SW480 (cell line): ENCODE results near the gene GPR157.
A peak's percentile ranks its signal among the peaks of the same experiment; 100 is the strongest.

ENCODE experiments used
- DNase-seq: peaks from one replicate; pipeline ENCODE4 v3.0.0-alpha.2; 2016; ENCODE audit warnings: low spot score

The GPR157 gene

GRCh38 chr1:9087411-9088125, 41.3 kb downstream of the GPR157 start:
- no peak for DNase-seq

GRCh38 chr1:9086796-9087195, 42.1 kb downstream of the GPR157 start:
- DNase-seq: no peak

- no peak for DNase-seq
Measured at GRCh38 chr1:9086045-9086444, 42.9 kb downstream of the GPR157 start.

GRCh38 chr1:9085306-9085940, 43.5 kb downstream of the GPR157 start:
- DNase-seq: no peak

- DNase-seq: no peak
Measured at GRCh38 chr1:9084906-9085305, 44.0 kb downstream of the GPR157 start.

GRCh38 chr1:9081473-9081872, 47.4 kb downstream of the GPR157 start:
- no peak for DNase-seq

- no peak for DNase-seq
Measured at GRCh38 chr1:9080705-9081291, 48.1 kb downstream of the GPR157 start.

GRCh38 chr1:9079988-9080704, 48.8 kb downstream of the GPR157 start:
- DNase-seq: no peak

GRCh38 chr1:9078752-9079500, 50.0 kb downstream of the GPR157 start:
- no peak for DNase-seq

- DNase-seq: peak; percentile 36
Measured at GRCh38 chr1:9078015-9078751, 50.7 kb downstream of the GPR157 start.

GRCh38 chr1:9075022-9075421, 53.9 kb downstream of the GPR157 start:
- DNase-seq: peak; percentile 19

- DNase-seq: no peak
Measured at GRCh38 chr1:9073143-9073542, 55.8 kb downstream of the GPR157 start.

- DNase-seq: no peak
Measured at GRCh38 chr1:9071554-9072235, 57.2 kb downstream of the GPR157 start.

- no peak for DNase-seq
Measured at GRCh38 chr1:9070486-9070885, 58.4 kb downstream of the GPR157 start.

- DNase-seq: no peak
Measured at GRCh38 chr1:9069326-9070100, 59.4 kb downstream of the GPR157 start, which contains the start of gene SLC2A5. Gene SLC2A5, minus strand, starts transcription at chr1:9069635. Its CDS starts 99 bp downstream, at chr1:9069536.

- DNase-seq: no peak
Measured at GRCh38 chr1:9068981-9069325, 59.9 kb downstream of the GPR157 start.

GRCh38 chr1:9066945-9067807, 61.7 kb downstream of the GPR157 start:
- no peak for DNase-seq

GRCh38 chr1:9065213-9065751, 63.6 kb downstream of the GPR157 start:
- DNase-seq: no peak

GRCh38 chr1:9062846-9063245, 66.1 kb downstream of the GPR157 start:
- no peak for DNase-seq
